ENCODE measurements around the gene PZP.

Gene PZP

GRCh38 chr12:9104087-9104486 lies 104.1 kb downstream of the PZP start:
- no peak for DNase-seq (ENCODE audit: low read depth)

GRCh38 chr12:9103050-9103849 lies 104.9 kb downstream of the PZP start:
- DNase-seq (ENCODE audit: low read depth), result no peak

- no peak for DNase-seq (ENCODE audit: low read depth)
These were observed 107.0 kb downstream of the PZP start for GRCh38 chr12:9101018-9101687.

GRCh38 chr12:9099552-9100190 lies 108.5 kb downstream of the PZP start:
- DNase-seq (ENCODE audit: low read depth), result no peak
